Fibroblast of lung (primary cell): ENCODE measurements around the gene CAPN13. TPM values are rescaled to one million over a fixed set of nuclear protein-coding genes. Genes with fewer than 3 reads are reported as not detected.

Experiments
- DNase-seq, 2 donors: peaks; one replicate each; pipeline versions ENCODE4 v3.0.0 to v3.0.0-alpha.2; 2010; ENCODE audit warnings: low read depth in 2 of 2
- H2AFZ ChIP-seq: 2 replicates; pipeline ENCODE4 v1.5.1; 2012; ENCODE audit warnings: low read length, control low read depth, inconsistent platforms
- H3K27ac ChIP-seq: 2 replicates; pipeline ENCODE4 v1.5.1; 2011; ENCODE audit warnings: low read length, control low read depth; ENCODE audit not compliant: insufficient read depth
- H3K27me3 ChIP-seq: 2 replicates; pipeline ENCODE4 v1.5.1; 2011; ENCODE audit warnings: mild to moderate bottlenecking, low read length; ENCODE audit not compliant: control insufficient read depth, insufficient read depth
- H3K36me3 ChIP-seq: 2 replicates; pipeline ENCODE4 v1.5.1; 2011; ENCODE audit warnings: low read length; ENCODE audit not compliant: control insufficient read depth, insufficient read depth
- H3K4me1 ChIP-seq: 2 replicates; pipeline ENCODE4 v1.5.1; 2011; ENCODE audit warnings: low read length; ENCODE audit not compliant: control insufficient read depth, insufficient read depth; ENCODE audit errors: extremely low read depth
- H3K4me2 ChIP-seq: 2 replicates; pipeline ENCODE4 v1.5.1; 2011; ENCODE audit warnings: low read length, control low read depth; ENCODE audit not compliant: insufficient read depth; ENCODE audit errors: extremely low read depth
- H3K4me3 ChIP-seq, 4 experiments: fragments of 200-600 bp in 1 of 4; sonication (generic) in 1 of 4; replicated peaks in 1 of 4; 2 replicates each; pipeline ENCODE4 v1.5.1; 2011 to 2016; ENCODE audit warnings: low read length in 4 of 4, low read depth in 3 of 4, mild to moderate bottlenecking in 3 of 4, control low read depth in 2 of 4, inconsistent platforms in 1 of 4, mixed read lengths in 1 of 4; ENCODE audit not compliant: insufficient read depth in 1 of 4; ENCODE audit errors: control extremely low read depth in 1 of 4
- H3K79me2 ChIP-seq: 2 replicates; pipeline ENCODE4 v1.5.1; 2012; ENCODE audit warnings: mild to moderate bottlenecking, low read length, inconsistent platforms; ENCODE audit not compliant: control insufficient read depth, insufficient read depth
- H3K9ac ChIP-seq: 2 replicates; pipeline ENCODE4 v1.5.1; 2011; ENCODE audit warnings: mild to moderate bottlenecking, low read length, control low read depth; ENCODE audit not compliant: insufficient read depth
- H3K9me3 ChIP-seq: 2 replicates; pipeline ENCODE4 v1.5.1; 2012; ENCODE audit warnings: low read depth, low read length; ENCODE audit not compliant: control insufficient read depth, insufficient read depth
- H4K20me1 ChIP-seq: 2 replicates; pipeline ENCODE4 v1.5.1; 2011; ENCODE audit warnings: low read length; ENCODE audit not compliant: control insufficient read depth, insufficient read depth; ENCODE audit errors: extremely low read depth
- EZH2 ChIP-seq: IDR thresholded peaks from 2 replicates; pipeline ENCODE4 v1.5.1; 2012; ENCODE audit warnings: low read length, control low read depth, mild to moderate bottlenecking; ENCODE audit errors: missing control alignments
- polyA plus RNA-seq, 2 donors: library from polyadenylated mRNA; depleted of rRNA in 1 of 2; stranded (reverse) in 1 of 2; unstranded in 1 of 2; fragments of >200 nt; gene quantifications; 2 replicates each; pipeline ENCODE4 v1.2.1, GENCODE V29; 2011 to 2012; ENCODE audit warnings: missing spikeins in 1 of 2
- total RNA-seq: library from RNA; depleted of rRNA; stranded (reverse); fragments of >200 nt; gene quantifications from 2 replicates; pipeline ENCODE4 v1.2.1, GENCODE V29; 2014
- TF ChIP-seq, protein P1 (sequence below), 2 donors: IDR thresholded peaks in 1 of 2; conservative IDR thresholded peaks in 1 of 2; 1 replicate in 1 of 2; 2 replicates in 1 of 2; pipeline ENCODE4 v1.5.1; 2011 to 2012; ENCODE audit warnings: low read length in 2 of 2, control low read depth in 1 of 2, inconsistent platforms in 1 of 2, low read depth in 1 of 2, mild to moderate bottlenecking in 1 of 2

CAPN13 gene
- total and polyA plus RNA-seq, 2 donors (not counting 1 experiment from before 2014, with no cell fraction given) = not detected

DNA sequence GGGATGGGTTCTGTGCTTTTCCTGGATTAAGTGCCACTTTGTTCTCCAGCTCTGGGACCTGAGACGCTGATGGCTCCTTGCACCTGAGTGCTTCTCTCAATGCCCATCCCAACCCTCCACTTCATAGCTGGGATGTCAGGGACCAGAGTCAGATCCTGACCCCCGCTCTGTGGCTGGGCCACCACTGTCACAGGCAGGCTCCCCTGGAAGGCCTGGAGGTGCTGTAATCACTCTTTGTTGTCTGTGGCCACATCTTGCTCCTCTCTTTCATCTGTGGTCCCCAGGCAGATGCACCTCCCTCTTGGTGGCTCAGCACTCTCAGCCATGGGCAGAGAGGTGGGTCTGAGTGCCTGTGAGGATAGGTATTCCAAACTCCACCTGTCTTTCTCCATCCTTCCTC is 62.4 kb downstream of the CAPN13 start:
- DNase-seq = no peak
- Histone ChIP-seq H3K27ac (no peak overlapping the region), H3K79me2 (no peaks in the 10 kb centered on the region), H3K36me3 (no peaks in the 10 kb centered on the region), H4K20me1 (no peaks in the 10 kb centered on the region), H2AFZ (no peak overlapping the region), H3K4me3 (no peak overlapping the region), H3K9me3 (no peaks in the 10 kb centered on the region), H3K9ac (no peak overlapping the region), H3K4me2 (no peak overlapping the region), H3K4me1 (no peaks in the 10 kb centered on the region), H3K27me3 (no peaks in the 10 kb centered on the region)
- TF ChIP-seq, protein P1, sequence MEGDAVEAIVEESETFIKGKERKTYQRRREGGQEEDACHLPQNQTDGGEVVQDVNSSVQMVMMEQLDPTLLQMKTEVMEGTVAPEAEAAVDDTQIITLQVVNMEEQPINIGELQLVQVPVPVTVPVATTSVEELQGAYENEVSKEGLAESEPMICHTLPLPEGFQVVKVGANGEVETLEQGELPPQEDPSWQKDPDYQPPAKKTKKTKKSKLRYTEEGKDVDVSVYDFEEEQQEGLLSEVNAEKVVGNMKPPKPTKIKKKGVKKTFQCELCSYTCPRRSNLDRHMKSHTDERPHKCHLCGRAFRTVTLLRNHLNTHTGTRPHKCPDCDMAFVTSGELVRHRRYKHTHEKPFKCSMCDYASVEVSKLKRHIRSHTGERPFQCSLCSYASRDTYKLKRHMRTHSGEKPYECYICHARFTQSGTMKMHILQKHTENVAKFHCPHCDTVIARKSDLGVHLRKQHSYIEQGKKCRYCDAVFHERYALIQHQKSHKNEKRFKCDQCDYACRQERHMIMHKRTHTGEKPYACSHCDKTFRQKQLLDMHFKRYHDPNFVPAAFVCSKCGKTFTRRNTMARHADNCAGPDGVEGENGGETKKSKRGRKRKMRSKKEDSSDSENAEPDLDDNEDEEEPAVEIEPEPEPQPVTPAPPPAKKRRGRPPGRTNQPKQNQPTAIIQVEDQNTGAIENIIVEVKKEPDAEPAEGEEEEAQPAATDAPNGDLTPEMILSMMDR (conservative IDR thresholded peaks at IDR 0.05 in 1 of 2, IDR thresholded peaks at IDR 0.05 in 1 of 2; ENCODE audit: low read depth in 1 of 2, low read length in 2 of 2) = no peak
- no peak for TF ChIP-seq EZH2

DNA sequence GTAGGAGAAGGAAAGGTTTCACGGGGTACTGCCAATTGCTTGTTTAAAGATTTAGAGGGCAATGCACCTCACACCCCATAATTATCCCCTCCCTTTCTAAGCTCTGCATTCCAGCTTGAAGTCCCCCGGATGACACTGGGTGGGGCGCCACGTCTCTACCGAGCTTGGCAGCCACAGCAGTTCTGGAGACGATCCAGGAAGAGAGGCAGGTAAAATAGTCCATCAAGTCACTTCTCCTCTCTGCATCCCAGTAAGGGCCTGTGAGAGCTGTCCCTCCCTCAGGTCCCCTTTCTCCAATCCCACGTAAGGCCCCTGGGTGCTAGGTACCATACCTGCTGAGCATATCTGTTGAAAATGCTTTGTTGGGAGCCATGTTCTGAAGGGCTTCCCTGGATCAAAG is 65.7 kb downstream of the CAPN13 start:
- TF ChIP-seq EZH2 = no peak
- TF ChIP-seq, protein P1 (conservative IDR thresholded peaks at IDR 0.05 in 1 of 2, IDR thresholded peaks at IDR 0.05 in 1 of 2; ENCODE audit: low read depth in 1 of 2, low read length in 2 of 2) = no peak
- no peak for DNase-seq

DNA sequence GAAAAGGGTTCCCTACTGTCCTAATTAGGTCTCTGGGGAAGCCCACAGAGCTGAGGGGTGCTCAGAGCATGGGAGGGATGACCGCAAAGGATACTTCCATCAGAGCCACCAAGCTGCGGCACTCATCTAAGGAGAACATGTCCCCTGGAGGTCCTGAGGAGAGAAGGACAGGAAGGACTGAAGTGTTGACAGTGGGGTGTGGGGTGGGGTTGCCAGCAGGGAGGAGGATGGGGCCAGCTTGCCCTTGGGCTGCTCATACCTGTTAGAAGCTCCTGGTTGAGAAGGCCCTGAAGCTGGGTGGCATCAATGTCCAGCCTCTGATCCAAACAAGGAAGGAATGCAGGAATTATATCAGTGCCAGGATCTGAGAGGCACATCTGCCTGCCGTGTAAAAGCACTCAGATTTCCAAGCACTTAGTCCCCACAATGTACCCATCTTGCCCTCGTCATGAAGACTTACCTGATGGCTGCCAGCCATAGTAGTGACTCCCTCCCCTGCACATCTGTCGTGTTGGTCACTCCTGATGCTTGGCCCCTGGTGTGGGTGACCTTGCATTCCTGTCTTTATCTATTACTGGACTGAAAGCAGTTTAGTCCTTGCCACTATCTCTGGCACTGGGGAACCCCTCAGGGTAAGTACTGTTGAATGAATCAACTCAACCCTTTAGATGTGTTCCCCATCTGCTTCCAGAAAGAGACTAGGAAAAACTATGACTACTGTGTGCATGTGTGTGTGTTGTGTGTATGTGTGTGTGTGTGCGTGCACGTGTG is 68.9 kb downstream of the CAPN13 start:
- Histone ChIP-seq H3K27me3 (no peaks in the 10 kb centered on the region), H4K20me1 (no peaks in the 10 kb centered on the region), H3K4me1 (no peaks in the 10 kb centered on the region), H3K4me2 (no peak overlapping the region), H2AFZ (no peak overlapping the region), H3K79me2 (no peaks in the 10 kb centered on the region), H3K9me3 (no peaks in the 10 kb centered on the region), H3K36me3 (no peaks in the 10 kb centered on the region), H3K4me3 (no peak overlapping the region), H3K9ac (no peak overlapping the region), H3K27ac (no peak overlapping the region)
- DNase-seq = no peak
- TF ChIP-seq, protein P1 (conservative IDR thresholded peaks at IDR 0.05 in 1 of 2, IDR thresholded peaks at IDR 0.05 in 1 of 2; ENCODE audit: low read depth in 1 of 2, low read length in 2 of 2) = no peak
- TF ChIP-seq EZH2 = no peak

More for the DNA sequence above, 65.7 kb downstream of the CAPN13 start:
- Histone ChIP-seq H3K4me3 (no peak overlapping the region), H3K36me3 (no peaks in the 10 kb centered on the region), H3K4me2 (no peak overlapping the region), H3K4me1 (no peaks in the 10 kb centered on the region), H3K9ac (no peak overlapping the region), H3K27ac (no peak overlapping the region), H3K9me3 (no peaks in the 10 kb centered on the region), H3K27me3 (no peaks in the 10 kb centered on the region), H4K20me1 (no peaks in the 10 kb centered on the region), H2AFZ (no peak overlapping the region), H3K79me2 (no peaks in the 10 kb centered on the region)
